ENCODE data around the gene RHCG. TPM values are rescaled to one million over a fixed set of nuclear protein-coding genes. Genes with fewer than 3 reads are reported as not detected.
"Not testable (repeated sequence)": the region's sequence is repeated elsewhere in the genome, so short reads cannot be mapped to it uniquely, and the experiment has no call there.

Gene RHCG
- polyA plus RNA-seq, 5 donors, result 1.8 to 2.7 (median 2.0) TPM

DNA sequence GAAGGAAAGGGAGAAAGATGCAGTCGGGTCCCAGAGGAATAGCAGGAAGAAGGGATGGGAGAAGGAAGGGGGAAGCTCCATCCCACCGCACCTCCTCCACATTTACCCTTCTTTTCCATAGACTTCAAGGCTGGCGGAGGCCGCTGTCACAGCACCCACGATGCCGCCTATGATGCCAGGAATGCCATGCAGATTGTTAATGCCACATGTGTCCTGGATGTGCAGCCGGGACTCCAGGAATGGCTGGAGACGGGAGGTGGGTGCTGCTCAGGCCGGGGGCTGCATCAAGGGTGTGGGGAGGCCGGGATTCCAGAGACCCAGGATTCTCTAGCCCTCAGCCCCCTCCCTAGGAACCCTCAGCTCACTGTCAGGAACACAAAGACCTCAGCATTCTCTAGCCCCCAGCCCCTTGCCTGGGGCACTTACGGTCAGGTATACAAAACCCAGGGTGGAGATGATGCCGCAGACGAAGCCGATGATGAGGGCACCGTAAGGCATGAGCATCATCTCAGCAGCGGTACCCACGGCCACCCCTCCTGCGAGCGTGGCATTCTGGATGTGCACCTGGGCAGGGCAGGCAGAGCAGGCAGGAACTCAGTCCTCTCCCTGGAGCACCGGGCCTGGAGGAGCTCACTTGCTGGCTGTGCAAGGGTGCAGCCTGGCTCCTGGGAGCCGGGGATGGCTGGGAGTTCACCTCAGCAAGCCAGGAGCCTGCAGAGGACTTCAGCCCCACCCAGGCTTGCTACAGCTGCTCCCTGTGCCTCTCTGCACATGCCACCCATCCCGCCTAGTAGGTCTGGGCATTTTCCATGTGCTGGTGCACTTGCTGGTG, 18.8 kb downstream of the RHCG start:
- no peak for DNase-seq

GRCh38 chr15:89475661-89476060, 20.7 kb downstream of the RHCG start:
- no peak for DNase-seq

DNA sequence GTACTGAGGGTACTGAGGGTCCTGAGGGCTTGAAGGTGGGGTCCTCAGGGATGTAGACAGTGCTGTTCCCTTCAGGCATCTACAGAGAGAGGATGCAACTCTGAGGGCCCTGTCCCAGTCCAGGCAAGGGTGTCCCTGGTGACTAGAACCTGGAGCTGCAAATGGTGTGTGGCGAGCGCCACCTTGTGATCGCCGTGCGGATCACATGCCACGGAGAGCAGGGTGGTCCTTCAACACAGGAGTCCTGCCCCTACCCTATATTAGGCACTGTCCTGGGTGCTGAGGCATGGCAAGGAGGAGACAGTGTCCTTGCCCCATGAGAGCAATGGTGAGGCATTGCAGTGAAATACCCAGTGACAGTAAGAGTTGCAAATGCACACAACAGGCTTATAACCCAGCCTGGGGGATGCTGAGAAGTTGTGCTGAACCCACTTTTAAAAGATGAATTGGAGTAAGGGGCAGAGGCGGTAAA, 23.6 kb downstream of the RHCG start:
- DNase-seq, result peak in 1 of 2 donors; percentile 14

GRCh38 chr15:89469426-89470096, 26.8 kb downstream of the RHCG start:
- DNase-seq, result no peak

- not testable (repeated sequence) for DNase-seq
Measured at GRCh38 chr15:89468813-89469212, 27.6 kb downstream of the RHCG start.

DNA sequence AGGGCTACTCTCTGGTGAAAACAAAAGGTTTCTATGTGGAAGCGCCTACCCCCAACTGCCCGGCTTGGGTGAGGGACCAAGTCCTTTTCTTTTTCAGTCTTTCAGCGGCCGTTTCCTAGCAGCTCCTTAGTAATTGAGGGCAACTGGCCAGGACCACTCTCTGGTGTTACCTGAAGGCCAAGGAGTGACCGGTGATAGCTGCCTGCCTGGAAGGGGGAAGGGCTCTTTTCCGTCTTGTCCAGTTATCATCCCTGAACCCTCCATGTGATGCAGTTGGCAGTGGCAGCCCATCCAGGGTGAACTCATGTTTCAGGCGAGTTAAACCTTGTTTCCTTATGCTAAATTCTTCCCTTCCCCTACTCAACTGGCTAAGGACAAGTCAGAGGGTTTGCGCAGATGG, 33.3 kb downstream of the RHCG start:
- DNase-seq, result no peak

DNA sequence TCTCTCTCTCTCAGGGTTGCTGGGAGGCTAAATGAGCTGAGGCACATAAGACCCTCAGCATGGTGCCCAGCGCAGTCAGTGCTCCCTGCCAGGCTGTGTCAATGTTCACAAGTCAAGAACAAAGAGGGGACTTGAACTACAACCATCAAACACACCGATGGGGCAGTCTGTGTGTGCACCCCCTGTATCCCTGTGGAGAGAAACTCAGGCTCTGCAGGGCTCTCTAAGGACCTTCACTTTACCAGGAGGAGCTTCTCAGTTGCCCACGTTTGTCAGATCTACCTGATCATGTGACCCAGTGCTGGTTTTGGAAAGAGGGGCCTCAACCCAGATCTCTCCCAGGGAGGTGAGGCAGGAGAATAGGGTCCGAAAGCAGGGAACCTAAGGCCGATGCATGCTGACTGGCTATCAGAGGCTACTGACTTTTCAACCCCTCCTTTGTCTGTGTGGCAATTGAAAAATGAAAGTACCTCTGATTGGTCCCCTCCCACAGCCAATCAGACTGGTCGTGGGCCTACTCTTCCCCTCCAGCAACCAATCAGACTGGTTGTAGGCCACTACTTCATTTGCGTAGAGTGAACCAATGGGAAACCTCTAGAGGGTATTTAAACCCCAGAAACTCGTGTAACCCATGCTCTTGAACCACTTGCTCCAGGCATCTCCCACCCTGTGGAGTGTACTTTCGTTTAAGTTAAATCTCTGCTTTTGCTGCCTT, 34.0 kb downstream of the RHCG start:
- DNase-seq, result no peak

- DNase-seq, result no peak
Measured at GRCh38 chr15:89461386-89461785, 35.0 kb downstream of the RHCG start.

DNA sequence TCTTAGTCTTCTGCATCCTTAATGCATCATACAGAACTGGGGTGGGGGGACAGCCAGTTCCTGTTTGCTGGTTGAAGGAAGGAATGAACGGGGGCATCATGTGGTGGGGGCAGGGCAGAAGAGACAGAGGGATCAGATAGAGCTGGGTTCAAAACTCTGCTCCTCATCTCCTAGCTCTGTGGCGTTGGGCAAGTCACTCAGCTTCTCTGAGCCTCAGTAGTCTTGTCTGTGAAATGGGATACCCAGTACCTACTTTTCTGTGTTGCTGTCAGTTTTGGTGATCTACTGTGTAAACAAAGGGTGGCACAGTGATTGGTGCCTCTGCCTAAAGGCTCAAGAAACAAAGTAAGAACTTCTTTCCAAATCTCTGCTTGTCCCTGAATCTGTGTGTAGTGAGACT, 36.3 kb downstream of the RHCG start:
- DNase-seq, result no peak

- DNase-seq, result no peak
Measured at GRCh38 chr15:89459271-89460038, 36.9 kb downstream of the RHCG start.

DNA sequence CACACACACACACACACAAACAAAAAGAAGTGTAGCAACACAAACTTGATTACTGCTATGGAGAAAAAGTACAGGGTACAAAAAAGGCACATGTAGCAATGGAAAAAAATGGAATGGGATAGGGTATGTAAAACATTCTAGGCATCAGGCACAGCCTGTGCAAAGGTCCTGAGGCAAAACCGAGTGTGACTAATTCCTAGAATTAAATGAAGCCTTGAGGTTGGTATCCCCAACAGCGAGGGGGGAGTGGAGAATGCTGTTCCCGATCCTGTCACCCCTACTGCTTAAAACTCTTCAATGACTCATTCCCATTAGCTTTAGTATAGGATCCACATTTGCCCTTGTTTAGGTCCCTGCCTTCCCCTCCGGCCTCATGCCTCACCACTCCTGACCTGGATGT, 37.9 kb downstream of the RHCG start:
- DNase-seq, result no peak

GRCh38 chr15:89457086-89457485, 39.3 kb downstream of the RHCG start:
- DNase-seq, result no peak

DNA sequence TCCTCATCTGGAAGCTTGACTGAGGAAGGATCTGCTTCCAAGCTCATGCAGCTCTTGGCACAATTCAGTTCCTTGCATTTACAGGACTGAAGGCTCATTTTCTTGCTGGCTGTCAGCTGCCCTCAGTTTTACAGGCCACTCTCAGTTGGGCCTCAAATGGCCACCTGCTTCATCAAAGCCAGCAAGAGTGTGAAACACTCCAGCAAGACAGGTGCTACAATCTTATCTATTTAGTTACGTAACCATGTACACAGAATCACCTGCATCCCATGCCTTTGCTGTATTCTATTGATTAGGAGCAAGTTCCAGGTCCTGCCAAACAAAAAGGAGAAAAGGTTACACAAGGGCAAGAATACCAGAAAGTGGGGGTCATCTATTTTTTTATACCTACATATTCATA, 40.8 kb downstream of the RHCG start:
- DNase-seq, result no peak

DNA sequence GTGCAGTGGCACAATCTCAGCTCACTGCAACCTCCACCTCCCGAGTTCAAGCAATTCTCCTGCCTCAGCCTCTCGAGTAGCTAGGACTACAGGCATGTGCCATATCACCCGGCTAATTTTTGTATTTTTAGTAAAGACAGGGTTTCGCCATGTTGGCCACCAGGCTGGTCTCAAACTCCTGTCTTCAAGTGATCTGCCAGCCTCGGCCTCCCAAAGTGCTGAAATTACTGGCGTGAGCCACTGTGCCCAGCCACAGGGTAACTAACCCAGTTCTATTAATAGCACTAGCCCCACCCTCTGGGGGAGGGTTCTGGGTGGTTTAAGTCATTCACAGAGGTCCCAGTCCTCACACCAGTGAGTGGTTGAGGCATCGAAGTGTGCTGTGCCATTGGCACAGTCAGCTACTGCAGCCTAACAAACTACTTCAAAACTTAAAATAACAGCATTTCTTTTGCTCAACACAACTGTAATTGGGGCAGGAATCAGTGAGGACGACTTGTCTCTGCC, 44.0 kb downstream of the RHCG start:
- no peak for DNase-seq

GRCh38 chr15:89451846-89452245, 44.5 kb downstream of the RHCG start:
- no peak for DNase-seq

DNA sequence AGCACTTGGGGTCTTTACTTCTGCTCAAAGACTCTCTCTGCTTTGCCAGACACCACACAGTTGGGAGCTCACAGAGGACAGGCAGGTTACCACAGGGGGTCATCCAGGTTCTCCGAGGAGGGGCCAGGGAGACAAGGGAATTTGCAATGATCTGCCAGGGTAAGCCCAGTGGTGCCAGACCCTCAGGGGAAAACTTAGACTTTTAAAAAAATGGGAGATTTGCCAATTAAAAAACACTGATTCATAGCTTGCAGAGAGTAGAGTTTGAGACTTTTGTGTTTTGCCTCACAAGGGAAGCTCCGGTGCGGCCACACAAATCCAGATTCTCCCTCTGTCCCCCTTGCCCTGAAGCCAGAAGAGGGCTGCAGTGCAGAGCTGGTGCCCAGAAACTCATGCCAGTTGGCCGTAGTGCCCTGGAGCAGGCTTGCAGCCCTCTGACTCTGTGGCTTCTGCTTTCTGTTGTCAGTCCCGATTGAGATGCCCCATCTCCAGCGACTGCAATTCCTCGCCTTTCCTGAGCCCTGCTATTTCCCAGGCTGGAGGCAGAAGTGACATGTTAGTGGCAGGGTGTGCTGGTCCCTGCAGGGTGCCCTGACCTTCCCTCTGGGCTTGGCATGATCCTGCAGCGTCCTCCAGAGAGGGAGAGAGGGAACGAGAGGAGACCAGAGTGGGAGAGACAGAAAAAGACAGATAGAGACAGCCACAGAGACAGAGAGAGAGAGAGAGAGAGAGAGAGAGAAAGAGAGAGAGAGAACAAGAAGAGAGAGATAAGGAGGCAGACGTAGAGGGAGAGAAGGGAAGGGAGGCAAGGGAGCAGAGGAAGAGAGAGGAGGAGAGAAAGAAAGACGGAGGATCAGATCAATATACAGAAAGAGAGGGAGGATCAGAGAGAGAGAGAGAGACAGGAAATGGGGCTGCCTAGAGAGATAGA, 46.0 kb downstream of the RHCG start:
- no peak for DNase-seq

GRCh38 chr15:89448825-89449224, 47.6 kb downstream of the RHCG start:
- DNase-seq, result no peak

DNA sequence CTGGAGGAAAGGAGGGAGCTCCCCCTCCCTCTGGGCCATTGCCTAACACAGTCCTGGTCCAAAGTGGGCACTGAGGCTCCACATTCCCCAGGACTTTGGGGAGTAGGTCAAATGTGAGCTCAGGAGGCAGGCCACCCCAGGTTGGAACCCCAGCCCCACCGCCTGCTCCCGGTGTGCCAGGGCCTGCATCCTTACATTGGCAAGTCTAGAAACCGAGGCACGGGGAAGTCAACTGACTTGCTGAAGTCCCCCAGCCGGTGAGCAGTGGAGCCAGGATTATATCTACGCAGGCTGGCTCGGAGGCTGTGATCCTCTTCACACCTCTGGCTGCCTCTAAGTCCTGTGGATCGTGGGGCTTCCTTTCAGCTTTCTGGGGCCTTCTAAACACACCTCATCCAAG, 48.7 kb downstream of the RHCG start:
- no peak for DNase-seq

- no peak for DNase-seq
Measured at GRCh38 chr15:89446255-89446891, 50.0 kb downstream of the RHCG start.

- no peak for DNase-seq
Measured at GRCh38 chr15:89445518-89445917, 50.9 kb downstream of the RHCG start.
